Subcutaneous adipose tissue (tissue), 4 donors: ENCODE measurements around the gene PNCK. TPM values are rescaled to one million over a fixed set of nuclear protein-coding genes. Genes with fewer than 3 reads are reported as not detected.

Experiments
- CTCF ChIP-seq: fragments of 450-650 bp; IDR thresholded peaks from one replicate; pipeline ENCODE4 v1.5.1; 2016; ENCODE audit warnings: low read depth, mild to moderate bottlenecking, control low read depth, antibody characterized with exemption, moderate library complexity
- total RNA-seq, 4 donors: library from RNA; depleted of rRNA; stranded (reverse); fragments of >200 nt; gene quantifications; one replicate each; pipeline ENCODE4 v1.1.0, GENCODE V29; 2016

PNCK gene
- total RNA-seq, 4 donors from 2014 or later, result 1.8 to 2.6 TPM; not detected in 2

- no peak for TF ChIP-seq CTCF
Observed at GRCh38 chrX:153709726-153710674, 36.4 kb upstream of the PNCK start.

GRCh38 chrX:153708415-153708814, 34.8 kb upstream of the PNCK start:
- no peak for TF ChIP-seq CTCF

DNA sequence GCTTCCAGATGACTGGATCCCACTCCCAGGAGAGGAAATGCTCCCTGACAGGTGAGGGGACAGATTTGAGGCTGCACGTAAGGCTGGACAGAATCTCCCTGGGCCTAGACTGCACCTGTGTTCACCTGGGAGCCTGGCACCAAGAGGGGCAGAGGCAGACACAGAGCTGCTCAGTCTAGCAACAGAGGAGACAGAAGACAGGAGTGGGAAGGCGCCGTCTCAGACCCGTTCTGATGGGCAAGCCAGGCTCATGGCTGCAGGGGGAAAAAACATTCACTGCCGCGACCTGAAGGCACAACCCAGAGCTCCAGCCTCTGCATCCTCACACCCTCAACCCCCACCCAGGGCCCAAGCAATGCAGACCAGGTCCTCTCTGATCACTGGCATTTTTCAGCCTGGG, 33.8 kb upstream of the PNCK start:
- TF ChIP-seq CTCF, result no peak

DNA sequence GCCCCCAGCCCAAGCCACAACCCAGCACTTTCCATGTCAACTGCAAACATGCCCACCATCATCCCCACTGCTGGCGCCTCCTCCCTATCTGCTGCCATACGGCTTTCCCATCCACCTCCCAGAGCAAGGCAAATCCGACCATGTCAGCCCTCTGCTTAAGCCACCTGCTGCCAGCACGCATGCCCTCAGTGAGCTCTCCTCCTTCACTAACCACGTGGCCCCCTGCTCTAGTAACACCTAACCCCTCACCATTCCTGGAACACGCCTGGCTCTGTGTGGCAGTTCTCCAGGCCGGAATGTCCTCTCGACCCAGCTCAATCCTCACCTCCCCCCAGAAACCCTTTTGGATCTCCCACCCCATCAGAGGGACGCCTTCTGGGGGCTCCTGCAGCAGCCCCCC, 33.2 kb upstream of the PNCK start:
- TF ChIP-seq CTCF, result no peak

GRCh38 chrX:153704021-153704526, 30.5 kb upstream of the PNCK start:
- TF ChIP-seq CTCF, result no peak

GRCh38 chrX:153703036-153703370, 29.4 kb upstream of the PNCK start:
- TF ChIP-seq CTCF, result no peak

DNA sequence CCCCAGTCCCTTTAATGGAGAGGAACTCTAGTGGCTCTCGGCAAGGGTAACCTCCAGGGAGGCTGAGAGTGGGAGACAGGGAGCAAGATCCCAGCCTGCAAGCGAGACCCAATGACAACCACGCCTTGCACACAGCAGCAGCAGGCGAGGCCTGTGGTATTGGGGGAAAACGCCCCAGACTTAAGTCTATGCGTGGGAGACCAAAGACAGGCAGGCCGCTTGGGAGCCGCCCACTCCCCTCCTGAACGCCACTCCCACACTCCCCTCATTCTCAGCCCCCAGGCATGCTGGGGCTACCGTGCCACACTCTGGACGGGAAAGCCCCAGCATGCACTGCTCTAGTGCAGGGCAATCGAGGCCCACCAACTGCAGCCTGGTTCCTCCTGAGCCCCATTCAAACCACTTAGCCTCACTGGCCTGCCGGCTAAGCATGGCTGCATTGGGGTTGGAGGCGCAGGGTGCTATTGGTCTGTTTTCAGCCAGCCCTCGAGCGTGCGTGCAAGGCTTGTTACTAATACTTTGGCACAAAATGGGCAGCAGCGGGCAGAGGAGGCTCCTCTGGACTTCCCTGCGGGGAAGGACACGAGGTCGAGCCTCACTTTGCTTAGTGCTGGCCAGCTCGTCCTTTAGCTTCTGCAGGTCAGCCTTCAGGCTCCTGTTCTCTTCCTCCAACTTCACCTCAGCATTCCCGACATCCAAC, 28.9 kb upstream of the PNCK start:
- TF ChIP-seq CTCF, result no peak
